ENCODE measurements around the gene NSUN2. TPM values are rescaled to one million over a fixed set of nuclear protein-coding genes. Genes with fewer than 3 reads are reported as not detected.
"Not testable (repeated sequence)": the region's sequence is repeated elsewhere in the genome, so short reads cannot be mapped to it uniquely, and the experiment has no call there.

Gene NSUN2
- total RNA-seq, 4 donors from 2014 or later: 34.1 to 49.6 (median 41.9) TPM

DNA sequence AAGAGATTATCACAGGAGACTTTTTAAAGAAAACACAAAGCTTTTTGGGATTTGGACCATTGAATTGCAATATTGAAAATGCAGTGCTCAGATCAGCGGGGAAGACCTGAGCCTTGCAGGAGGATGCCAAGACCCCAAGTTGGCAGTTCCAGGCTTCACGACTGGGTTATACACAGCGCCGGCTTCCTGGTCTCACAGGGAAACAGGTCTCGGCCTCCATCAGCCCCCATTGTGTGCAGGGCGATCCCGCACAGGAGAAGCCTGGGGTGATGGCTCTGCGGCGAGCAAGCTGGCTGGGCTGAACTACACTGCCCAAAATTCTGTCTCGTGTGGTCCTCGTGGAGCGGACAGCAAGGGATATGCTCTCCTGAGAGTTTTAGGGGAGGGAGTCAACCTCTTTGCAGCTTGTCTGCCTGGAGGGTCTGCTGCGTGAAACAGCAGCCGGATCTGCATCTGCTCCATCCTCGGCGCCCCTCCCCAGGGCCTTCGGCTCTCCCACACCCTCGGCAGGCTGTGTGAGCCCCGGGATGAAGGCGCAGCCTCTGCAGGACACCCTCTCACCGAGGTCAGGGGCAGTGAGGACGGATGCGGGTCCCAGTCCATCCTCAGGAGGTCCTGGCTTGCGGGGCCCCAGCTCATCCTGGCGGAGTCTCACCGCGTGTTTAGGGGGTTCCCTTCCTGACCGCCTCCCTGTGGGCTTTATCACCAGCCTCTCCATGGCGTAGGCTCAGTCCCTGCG lies 60.6 kb downstream of the NSUN2 start:
- peaks cover 10 to 11% of the 10 kb centered on the region in 2 donors for H3K4me1 ChIP-seq
- no peaks in the 10 kb centered on the region for H3K36me3 ChIP-seq
- DNase-seq: no peak
- H3K9me3 ChIP-seq: no peaks in the 10 kb centered on the region
- H3K27me3 ChIP-seq: no peaks in the 10 kb centered on the region
- H3K27ac ChIP-seq: no peak overlapping the region
- WGBS, 2 donors: 83 to 88% methylated on average over 9 to 26 of the region's 30 CpGs
- intact Hi-C loops (cut with DNase I): no loop called here
- no peak overlapping the region for H3K4me3 ChIP-seq (replicated peaks in 1 of 3)
- TF ChIP-seq POLR2A (IDR thresholded peaks at IDR 0.05): no peak
- TF ChIP-seq, protein P1, sequence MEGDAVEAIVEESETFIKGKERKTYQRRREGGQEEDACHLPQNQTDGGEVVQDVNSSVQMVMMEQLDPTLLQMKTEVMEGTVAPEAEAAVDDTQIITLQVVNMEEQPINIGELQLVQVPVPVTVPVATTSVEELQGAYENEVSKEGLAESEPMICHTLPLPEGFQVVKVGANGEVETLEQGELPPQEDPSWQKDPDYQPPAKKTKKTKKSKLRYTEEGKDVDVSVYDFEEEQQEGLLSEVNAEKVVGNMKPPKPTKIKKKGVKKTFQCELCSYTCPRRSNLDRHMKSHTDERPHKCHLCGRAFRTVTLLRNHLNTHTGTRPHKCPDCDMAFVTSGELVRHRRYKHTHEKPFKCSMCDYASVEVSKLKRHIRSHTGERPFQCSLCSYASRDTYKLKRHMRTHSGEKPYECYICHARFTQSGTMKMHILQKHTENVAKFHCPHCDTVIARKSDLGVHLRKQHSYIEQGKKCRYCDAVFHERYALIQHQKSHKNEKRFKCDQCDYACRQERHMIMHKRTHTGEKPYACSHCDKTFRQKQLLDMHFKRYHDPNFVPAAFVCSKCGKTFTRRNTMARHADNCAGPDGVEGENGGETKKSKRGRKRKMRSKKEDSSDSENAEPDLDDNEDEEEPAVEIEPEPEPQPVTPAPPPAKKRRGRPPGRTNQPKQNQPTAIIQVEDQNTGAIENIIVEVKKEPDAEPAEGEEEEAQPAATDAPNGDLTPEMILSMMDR (IDR thresholded peaks at IDR 0.05): no peak

DNA sequence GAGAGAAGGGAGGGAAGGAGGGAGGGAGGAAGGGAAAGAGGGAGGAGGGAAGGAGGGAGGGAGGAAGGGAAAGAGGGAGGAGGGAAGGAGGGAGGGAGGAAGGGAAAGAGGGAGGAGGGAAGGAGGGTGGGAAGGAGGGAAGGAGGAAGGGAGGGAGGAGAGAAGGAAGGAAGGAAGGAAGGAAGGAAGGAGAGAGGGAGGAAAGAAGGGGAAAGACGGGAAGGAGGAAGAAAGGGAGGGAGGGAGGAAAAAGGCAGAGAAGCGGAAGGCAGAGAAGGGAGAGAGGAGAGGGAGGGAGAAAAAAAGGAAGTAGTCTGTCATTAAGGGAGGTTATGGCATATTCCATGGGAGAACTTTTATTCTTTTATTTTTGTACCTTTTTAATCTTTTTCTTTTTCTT lies 61.2 kb downstream of the NSUN2 start:
- H3K9me3 ChIP-seq; H3K27ac ChIP-seq; intact Hi-C loops (cut with DNase I); H3K36me3 ChIP-seq; H3K4me3 ChIP-seq (replicated peaks in 1 of 3); DNase-seq; H3K27me3 ChIP-seq; H3K4me1 ChIP-seq: not testable (repeated sequence)
- 65 to 73% methylated on average over 2 of the region's 2 CpGs for WGBS, 2 donors

DNA sequence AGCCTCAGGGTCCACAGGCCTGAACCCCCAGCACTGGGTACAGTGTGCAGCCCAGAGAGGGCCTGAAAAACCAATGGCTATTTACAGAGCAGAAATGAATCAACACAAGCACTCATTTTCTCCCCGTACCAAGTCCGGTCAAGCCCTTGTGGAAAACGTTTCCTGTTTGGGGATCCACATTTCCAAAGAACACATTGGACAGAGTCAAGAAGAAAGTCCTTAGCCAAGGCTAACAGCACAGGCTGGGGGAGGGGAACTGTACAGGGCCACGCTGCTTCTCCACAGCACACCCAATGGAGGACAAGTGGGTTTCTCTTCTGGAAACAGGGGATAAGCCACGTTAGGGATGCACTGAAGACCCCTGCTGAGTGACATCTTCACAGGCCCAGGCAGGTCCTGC lies 62.3 kb downstream of the NSUN2 start:
- Histone ChIP-seq H3K4me1 (no peaks in the 10 kb centered on the region), H3K36me3 (no peaks in the 10 kb centered on the region), H3K27ac (no peak overlapping the region), H3K9me3 (no peaks in the 10 kb centered on the region), H3K4me3 (replicated peaks in 1 of 3) (no peak overlapping the region), H3K27me3 (no peaks in the 10 kb centered on the region)
- intact Hi-C loops (cut with DNase I): no loop called here
- TF ChIP-seq POLR2A (IDR thresholded peaks at IDR 0.05): no peak
- TF ChIP-seq, protein P1 (IDR thresholded peaks at IDR 0.05): no peak
- WGBS, 2 donors: 42 to 51% methylated on average over 5 of the region's 5 CpGs
- no peak for DNase-seq

DNA sequence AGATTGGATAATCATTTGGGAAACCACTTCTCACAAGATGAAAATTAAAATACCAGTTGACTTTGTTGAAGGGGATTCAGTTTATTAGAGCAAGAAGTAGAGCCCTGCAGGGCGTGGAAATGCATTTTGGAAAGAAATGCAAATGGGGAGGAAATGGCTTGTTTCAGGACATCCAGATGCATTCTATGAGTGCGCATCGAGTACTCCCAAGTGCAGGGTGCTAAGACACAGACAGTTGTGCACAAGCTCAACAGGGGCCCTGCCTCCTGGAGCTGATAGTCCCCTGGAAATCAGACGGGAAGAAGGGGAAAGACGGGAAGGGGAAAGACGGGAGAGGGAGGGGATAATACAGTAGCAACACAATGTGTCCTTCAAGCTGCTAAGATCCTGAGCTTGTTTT lies 64.0 kb downstream of the NSUN2 start:
- no peaks in the 10 kb centered on the region for H3K36me3 ChIP-seq

DNA sequence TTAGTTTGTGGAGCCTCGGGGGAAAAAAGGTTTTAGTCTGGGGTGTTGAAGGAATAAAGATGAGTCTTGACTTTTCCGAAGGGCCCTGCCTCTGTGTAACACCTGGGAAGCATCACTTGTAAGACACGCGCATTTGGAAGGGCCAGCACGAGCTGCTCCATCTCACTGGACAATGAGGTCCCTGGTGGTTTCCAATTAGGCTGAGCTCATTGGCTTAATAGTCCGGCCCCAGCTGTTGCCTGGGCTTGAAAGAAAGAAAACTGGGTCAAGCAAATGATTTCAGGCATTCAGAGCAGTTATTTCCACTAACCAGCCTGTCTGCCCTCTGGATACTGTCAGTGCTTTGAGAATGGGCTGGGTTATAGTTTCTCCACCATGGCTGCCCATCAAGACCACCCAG lies 64.5 kb downstream of the NSUN2 start:
- Histone ChIP-seq H3K4me3 (replicated peaks in 1 of 3) (no peak overlapping the region), H3K27me3 (no peaks in the 10 kb centered on the region), H3K27ac (no peak overlapping the region), H3K36me3 (no peaks in the 10 kb centered on the region), H3K9me3 (no peaks in the 10 kb centered on the region), H3K4me1 (no peaks in the 10 kb centered on the region)
- intact Hi-C loops (cut with DNase I): no loop called here
- no peak for DNase-seq
- WGBS, 2 donors: 83 to 85% methylated on average over 6 of the region's 6 CpGs
- TF ChIP-seq POLR2A (IDR thresholded peaks at IDR 0.05): no peak
- TF ChIP-seq, protein P1 (IDR thresholded peaks at IDR 0.05): no peak

More for the DNA sequence above, 64.0 kb downstream of the NSUN2 start:
- intact Hi-C loops (cut with DNase I): no loop called here
- H3K4me3 ChIP-seq (replicated peaks in 1 of 3): no peak overlapping the region
- H3K4me1 ChIP-seq: no peaks in the 10 kb centered on the region
- no peaks in the 10 kb centered on the region for H3K27me3 ChIP-seq
- WGBS, 2 donors: 71 to 77% methylated on average over 6 of the region's 6 CpGs
- H3K9me3 ChIP-seq: no peaks in the 10 kb centered on the region
- no peak for DNase-seq
- no peak for TF ChIP-seq POLR2A (IDR thresholded peaks at IDR 0.05)
- TF ChIP-seq, protein P1 (IDR thresholded peaks at IDR 0.05): no peak
- no peak overlapping the region for H3K27ac ChIP-seq

Measured in thyroid gland (tissue), 4 donors.